Measurements from ENCODE around the gene ODF2.
"Not testable (repeated sequence)": the region's sequence is repeated elsewhere in the genome, so short reads cannot be mapped to it uniquely, and the experiment has no call there.

Gene ODF2

GRCh38 chr9:128485414-128485855 lies 29.6 kb downstream of the ODF2 start:
- DNase-seq: no peak

DNA sequence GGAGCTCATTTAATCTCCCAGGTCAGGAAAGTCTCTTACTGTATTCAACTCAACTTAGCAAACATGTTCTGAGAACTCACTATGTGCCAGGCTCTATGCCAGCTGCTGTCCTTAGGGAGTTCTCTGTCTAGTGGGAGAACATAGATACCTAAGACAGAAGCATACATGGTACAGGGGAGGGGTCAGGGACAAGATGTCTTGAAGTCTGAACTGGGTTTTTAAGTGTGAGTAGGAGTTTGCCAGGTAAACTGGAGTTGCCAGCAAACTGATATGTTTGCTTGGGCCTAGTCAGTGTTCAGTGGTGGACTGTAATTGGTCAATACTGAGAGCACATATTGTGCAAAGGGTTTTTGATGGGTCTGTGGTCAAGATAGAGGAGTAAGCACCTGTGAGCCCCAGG lies 30.4 kb downstream of the ODF2 start:
- DNase-seq: no peak

- DNase-seq: no peak
Measured at GRCh38 chr9:128493424-128493823, 37.6 kb downstream of the ODF2 start.

DNA sequence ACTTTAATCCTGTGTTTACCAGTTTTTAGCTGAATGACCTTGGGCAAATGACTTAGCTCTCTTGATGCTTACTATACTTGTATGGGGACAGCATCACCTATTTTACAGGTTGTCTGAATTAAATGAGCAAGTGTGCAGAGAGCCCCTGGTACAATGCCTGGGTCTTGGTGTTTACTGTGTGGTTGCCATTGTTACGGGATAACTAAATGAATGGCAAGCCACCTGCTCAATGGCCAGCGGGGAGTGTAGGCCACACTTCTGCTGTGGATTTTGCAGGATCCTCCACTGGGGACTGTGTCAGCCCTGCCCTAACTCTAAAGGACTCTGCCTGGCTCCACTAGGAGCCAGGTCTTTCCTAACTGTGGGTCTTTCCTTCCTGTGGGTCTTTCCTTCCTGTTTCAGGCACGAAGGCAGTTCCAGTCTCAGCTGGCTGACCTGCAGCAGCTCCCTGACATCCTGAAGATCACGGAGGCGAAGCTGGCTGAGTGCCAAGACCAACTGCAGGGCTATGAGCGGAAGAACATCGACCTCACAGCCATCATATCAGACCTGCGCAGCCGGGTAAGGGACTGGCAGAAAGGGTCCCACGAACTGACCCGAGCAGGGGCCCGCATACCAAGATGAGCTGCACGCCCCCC lies 38.4 kb downstream of the ODF2 start:
- DNase-seq: no peak

GRCh38 chr9:128494746-128495129 lies 38.9 kb downstream of the ODF2 start:
- no peak for DNase-seq

- DNase-seq: no peak
Measured at GRCh38 chr9:128495296-128495695, 39.5 kb downstream of the ODF2 start.

- no peak for DNase-seq
Measured at GRCh38 chr9:128495804-128496417, 40.1 kb downstream of the ODF2 start.

DNA sequence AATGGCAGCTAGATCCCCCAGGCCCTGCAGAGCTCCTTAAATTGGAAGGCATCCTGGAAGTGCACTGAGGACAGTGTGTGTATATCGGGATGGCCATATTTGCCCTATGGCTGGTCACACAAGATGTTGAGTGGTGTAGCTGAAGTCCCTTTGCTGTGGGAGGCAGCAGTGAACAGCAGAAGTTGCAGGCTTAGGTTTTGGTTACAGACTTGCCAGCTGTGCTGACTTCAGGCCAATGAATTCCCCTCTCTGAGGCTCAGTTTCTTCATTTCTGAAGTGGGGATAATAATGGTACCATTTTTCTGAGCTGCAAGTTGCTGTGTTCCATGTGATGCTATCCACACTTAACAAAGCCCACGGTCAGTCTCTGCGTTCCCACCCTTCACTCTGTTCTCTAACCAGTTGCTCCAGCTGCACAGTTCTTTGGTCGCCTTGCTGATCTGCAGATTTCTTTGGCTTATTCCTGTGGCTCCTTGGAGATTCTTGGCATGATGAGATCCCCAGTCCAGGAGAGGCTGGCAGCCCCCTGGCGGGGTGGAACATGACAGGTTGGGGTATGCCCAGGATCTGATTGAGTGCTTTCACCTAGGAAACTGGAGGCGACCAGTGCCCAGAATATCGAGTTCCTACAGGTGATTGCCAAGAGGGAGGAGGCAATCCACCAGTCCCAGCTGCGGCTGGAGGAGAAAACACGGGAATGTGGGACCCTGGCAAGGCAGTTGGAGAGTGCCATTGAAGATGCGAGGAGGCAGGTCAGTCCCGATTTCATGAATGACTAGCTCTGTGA lies 42.2 kb downstream of the ODF2 start:
- DNase-seq: no peak

- DNase-seq: no peak
Measured at GRCh38 chr9:128498911-128499310, 43.1 kb downstream of the ODF2 start.

- DNase-seq: no peak
Measured at GRCh38 chr9:128499920-128500319, 44.1 kb downstream of the ODF2 start.

- not testable (repeated sequence) for DNase-seq
Measured at GRCh38 chr9:128503415-128503825, 47.6 kb downstream of the ODF2 start.

GRCh38 chr9:128503870-128504269 lies 48.1 kb downstream of the ODF2 start:
- DNase-seq: no peak

DNA sequence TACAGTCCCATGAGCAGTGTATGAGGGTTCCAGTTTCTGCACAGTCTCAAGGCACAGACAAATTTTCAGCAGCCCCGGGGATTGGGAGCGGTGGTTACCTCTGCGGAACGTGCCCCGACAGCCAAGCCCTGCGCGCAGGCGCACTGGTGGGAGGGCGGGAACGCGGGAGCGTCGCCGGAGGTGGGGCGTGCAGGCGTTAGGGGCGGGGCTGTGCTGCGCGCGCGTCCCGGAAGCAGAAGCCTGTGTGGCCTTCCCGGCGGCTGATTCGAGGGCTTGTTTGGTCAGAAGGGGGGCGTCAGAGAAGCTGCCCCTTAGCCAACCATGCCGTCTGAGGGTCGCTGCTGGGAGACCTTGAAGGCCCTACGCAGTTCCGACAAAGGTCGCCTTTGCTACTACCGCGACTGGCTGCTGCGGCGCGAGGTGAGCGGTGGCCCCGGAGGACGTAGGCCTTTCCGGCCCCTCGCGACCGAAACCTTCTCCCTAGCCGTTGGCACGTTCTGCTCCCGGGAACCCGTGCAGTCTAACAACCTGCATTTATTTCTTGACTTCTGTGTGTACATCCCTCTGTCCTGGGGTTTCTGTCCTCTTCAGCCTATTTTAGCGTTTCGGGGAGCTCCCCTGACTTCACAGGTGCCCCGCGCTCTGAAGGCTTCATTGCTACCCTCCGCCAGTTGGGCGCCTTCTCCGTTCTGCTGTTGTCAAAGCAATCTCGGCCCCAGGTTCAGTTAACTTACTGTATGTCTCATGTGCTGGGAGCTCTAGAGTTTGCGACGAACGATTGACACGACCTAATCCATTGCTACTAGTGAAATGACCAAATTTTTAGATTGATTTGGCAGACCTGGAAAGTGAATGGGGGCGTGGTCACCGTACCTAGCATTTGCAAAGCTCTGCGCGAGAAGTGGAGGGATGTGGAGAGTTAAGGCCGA lies 48.9 kb downstream of the ODF2 start, which contains the start of gene GLE1:
Gene GLE1 (plus strand): TSS at position 235 of the 929 bp plus-strand sequence. CDS start 87 bp downstream, at position 322.
- DNase-seq: peak; percentile 95

DNA sequence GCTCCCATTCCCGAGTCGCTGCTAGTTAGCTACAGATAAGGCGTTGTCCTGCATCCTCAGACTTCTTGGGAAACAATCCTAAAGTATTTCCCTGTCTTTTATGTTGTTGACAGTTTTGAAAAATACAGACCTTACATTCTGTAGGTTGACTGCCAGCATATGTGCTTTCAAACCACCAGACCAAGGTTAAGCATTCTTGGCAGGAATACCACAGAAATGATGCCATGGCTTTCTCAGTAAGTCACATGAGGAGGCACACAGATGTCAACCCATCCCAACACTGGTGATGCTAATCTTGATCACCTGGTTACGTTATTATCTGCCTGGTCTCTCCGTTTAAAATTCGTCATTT lies 49.6 kb downstream of the ODF2 start:
- DNase-seq: no peak

DNA sequence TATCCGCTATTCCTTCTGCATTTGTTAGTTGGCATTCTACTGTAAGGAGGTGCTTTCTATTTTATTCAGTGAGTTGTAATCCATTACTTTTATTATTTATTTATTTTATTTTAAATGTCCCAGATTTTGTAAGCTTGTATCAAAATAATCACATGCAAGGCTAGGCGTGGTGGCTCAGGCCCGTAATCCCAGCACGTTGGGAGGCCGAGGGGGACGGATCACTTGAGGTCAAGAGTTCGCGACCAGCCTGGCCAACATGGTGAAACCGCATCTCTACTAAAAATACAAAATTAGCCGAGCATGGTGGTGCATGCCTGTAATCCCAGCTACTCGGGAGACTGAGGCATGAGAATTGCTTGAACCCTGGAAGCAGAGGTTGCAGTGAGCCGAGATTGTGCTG lies 50.1 kb downstream of the ODF2 start:
- DNase-seq: not testable (repeated sequence)

DNA sequence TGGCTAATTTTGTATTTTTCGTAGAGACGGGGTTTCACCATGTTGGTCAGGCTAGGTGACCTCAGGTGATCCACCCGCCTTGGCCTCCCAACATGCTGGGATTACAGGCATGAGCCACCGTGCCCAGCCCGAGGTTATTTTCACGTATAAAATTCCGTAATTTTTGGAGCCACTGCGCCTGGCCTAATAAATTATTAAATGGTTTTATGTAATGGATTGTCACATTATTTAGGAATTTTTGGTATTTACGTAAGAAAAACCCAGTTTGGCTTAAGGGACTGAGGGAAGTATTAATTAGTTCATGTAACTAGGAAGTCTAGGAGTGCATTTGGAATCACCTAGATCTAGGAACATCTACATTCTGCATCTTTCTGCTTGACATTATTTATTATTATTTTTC lies 57.0 kb downstream of the ODF2 start:
- no peak for DNase-seq

GRCh38 chr9:128521956-128522355 lies 66.2 kb downstream of the ODF2 start:
- no peak for DNase-seq

GRCh38 chr9:128523199-128523925 lies 67.6 kb downstream of the ODF2 start:
- DNase-seq: no peak

DNA sequence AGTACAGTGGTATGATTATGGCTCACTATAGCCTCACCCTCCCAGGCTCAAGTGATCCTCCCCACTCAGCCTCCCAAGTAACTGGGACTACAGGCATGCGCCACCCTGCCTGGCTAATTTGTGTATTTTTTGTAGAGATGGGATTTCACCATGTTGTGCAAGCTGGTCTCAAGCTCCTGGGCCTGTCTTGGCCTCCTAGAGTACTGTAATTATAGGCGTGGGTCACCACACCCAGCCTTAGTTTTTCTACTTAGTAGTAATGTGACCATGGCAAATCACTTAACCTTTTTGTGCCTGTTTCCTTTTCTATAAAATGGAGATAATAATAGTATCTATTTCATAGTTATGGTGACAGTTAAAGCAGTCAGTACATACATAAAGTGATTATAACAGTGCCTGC lies 70.9 kb downstream of the ODF2 start:
- DNase-seq: no peak

- no peak for DNase-seq
Measured at GRCh38 chr9:128528445-128529160, 72.8 kb downstream of the ODF2 start.

DNA sequence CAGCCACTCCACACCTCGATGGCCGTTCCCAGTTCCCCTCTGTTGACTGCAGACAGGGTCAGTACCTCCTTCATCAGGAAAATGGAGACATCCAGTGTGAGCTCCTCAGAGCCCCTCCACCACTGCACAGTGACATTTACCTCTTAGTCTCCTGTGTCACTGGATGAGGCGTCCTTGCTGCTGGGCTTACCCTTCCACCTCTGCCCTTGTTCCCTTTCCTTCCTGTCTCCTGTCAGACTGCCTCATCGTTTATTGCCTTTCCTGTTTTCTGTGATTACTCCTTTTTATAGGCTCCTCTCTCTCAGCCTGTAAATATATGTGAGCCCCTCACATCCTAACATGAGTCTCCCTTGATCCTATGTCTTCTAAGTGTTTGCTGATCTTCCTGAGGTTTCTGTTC lies 73.4 kb downstream of the ODF2 start:
- no peak for DNase-seq
